Small intestine (tissue), 7 donors: ENCODE results near the gene ADCK2. TPM values are rescaled to one million over a fixed set of nuclear protein-coding genes. Genes with fewer than 3 reads are reported as not detected.
A peak's percentile ranks its signal among the peaks of the same experiment; 100 is the strongest.
"Not testable (repeated sequence)": the region's sequence is repeated elsewhere in the genome, so short reads cannot be mapped to it uniquely, and the experiment has no call there.

Experiments
- DNase-seq, 2 donors: peaks; one replicate each; pipeline versions ENCODE4 v3.0.0 to v3.0.0-alpha.2; 2013
- FAIRE-seq: peaks from 2 replicates; lab custom pipeline; 2012; peaks lifted over from hg19 to GRCh38; lab: Jason Lieb, UNC
- H3K27ac ChIP-seq, 3 donors: one replicate each; pipeline ENCODE4 v1.5.1; 2013; ENCODE audit warnings: low read length in 2 of 3, mild to moderate bottlenecking in 2 of 3, control low read depth in 1 of 3, inconsistent platforms in 1 of 3, low read depth in 1 of 3, moderate library complexity in 1 of 3
- H3K27me3 ChIP-seq, 3 donors: one replicate each; pipeline ENCODE4 v1.6.1; 2013; ENCODE audit warnings: low read length in 3 of 3, inconsistent platforms in 1 of 3; ENCODE audit not compliant: control insufficient read depth in 3 of 3, insufficient read depth in 3 of 3
- H3K36me3 ChIP-seq, 3 donors: one replicate each; pipeline ENCODE4 v1.6.1; 2013; ENCODE audit warnings: low read length in 3 of 3, inconsistent platforms in 1 of 3, low read depth in 1 of 3, mild to moderate bottlenecking in 1 of 3, moderate library complexity in 1 of 3; ENCODE audit not compliant: control insufficient read depth in 3 of 3, insufficient read depth in 2 of 3
- H3K4me1 ChIP-seq, 3 donors: one replicate each; pipeline ENCODE4 v1.6.1; 2013; ENCODE audit warnings: low read length in 2 of 3, inconsistent platforms in 1 of 3, low read depth in 1 of 3, mild to moderate bottlenecking in 1 of 3, moderate library complexity in 1 of 3; ENCODE audit not compliant: control insufficient read depth in 3 of 3, insufficient read depth in 2 of 3
- H3K4me3 ChIP-seq, 3 donors: one replicate each; pipeline ENCODE4 v1.5.1; 2013; ENCODE audit warnings: low read length in 3 of 3, control low read depth in 1 of 3, inconsistent platforms in 1 of 3, low read depth in 1 of 3, mild to moderate bottlenecking in 1 of 3, moderate library complexity in 1 of 3
- H3K9me3 ChIP-seq, 2 donors: one replicate each; pipeline ENCODE4 v1.6.1; 2013; ENCODE audit warnings: low read depth in 1 of 2, low read length in 1 of 2; ENCODE audit not compliant: control insufficient read depth in 2 of 2, insufficient read depth in 1 of 2
- WGBS, 3 donors: extraction: QIAGEN DNeasy Blood & Tissue Kit; methylation state at CpG; one replicate each; pipeline ENCODE4 v1.1.7; 2013; 5-methylcytosine and 5-hydroxymethylcytosine counted together
- polyA plus RNA-seq, 4 donors: library from polyadenylated mRNA; stranded (reverse) in 3 of 4; unstranded in 1 of 4; fragments of 200-250 nt in 3 of 4; fragments of 120-200 nt in 1 of 4; gene quantifications; one replicate each; pipeline versions ENCODE4 v1.2.1 to v1.2.3, GENCODE V29; 2013
- donor health status: healthy with polysubstance abuse.
- donor health status: control.
- donor health status: control.
- donor health status: Bipolar disorder and iron deficiency.
- donor health status: healthy.

ADCK2 gene
- polyA plus RNA-seq, 4 donors, result 7.6 to 20.1 (median 12.2) TPM

GRCh38 chr7:140641524-140642195 lies 31.1 kb upstream of the ADCK2 start:
- no peak for FAIRE-seq

GRCh38 chr7:140643416-140643815 lies 29.3 kb upstream of the ADCK2 start:
- no peaks in the 10 kb centered on the region for H3K36me3 ChIP-seq

More at GRCh38 chr7:140641524-140642195, 31.1 kb upstream of the ADCK2 start:
- peaks cover 0 to 50% (median 16%) of the 10 kb centered on the region in 3 donors for H3K27me3 ChIP-seq
- no peaks in the 10 kb centered on the region for H3K36me3 ChIP-seq
- peak overlapping the region in 2 of 3 donors; percentile 84 for H3K27ac ChIP-seq
- H3K4me3 ChIP-seq, result peak overlapping the region in 1 of 3 donors; percentile 67
- no peaks in the 10 kb centered on the region for H3K9me3 ChIP-seq
- DNase-seq, result no peak
- WGBS, 3 donors, result 61 to 80% (median 68%) methylated on average over 15 of the region's 15 CpGs
- H3K4me1 ChIP-seq, result peaks cover 0 to 3% (median 0%) of the 10 kb centered on the region in 3 donors

GRCh38 chr7:140644761-140645160 lies 28.0 kb upstream of the ADCK2 start:
- peaks cover 0 to 31% (median 7%) of the 10 kb centered on the region in 3 donors for H3K27me3 ChIP-seq
- H3K9me3 ChIP-seq, FAIRE-seq, H3K4me3 ChIP-seq, DNase-seq, H3K36me3 ChIP-seq, H3K27ac ChIP-seq, H3K4me1 ChIP-seq: not testable (repeated sequence)
- 89 to 91% (median 90%) methylated on average over 13 of the region's 13 CpGs for WGBS, 3 donors

More at GRCh38 chr7:140643416-140643815, 29.3 kb upstream of the ADCK2 start:
- Histone ChIP-seq H3K4me3 (no peak overlapping the region), H3K27me3 (peaks cover 0 to 41% (median 16%) of the 10 kb centered on the region in 3 donors), H3K4me1 (no peaks in the 10 kb centered on the region), H3K27ac (no peak overlapping the region), H3K9me3 (no peaks in the 10 kb centered on the region)
- FAIRE-seq, result no peak
- DNase-seq, result no peak
- 79 to 86% (median 83%) methylated on average over 5 of the region's 5 CpGs for WGBS, 3 donors

GRCh38 chr7:140645166-140645900 lies 27.4 kb upstream of the ADCK2 start:
- FAIRE-seq, result no peak
- no peak overlapping the region for H3K4me3 ChIP-seq
- H3K9me3 ChIP-seq, result no peaks in the 10 kb centered on the region
- no peak overlapping the region for H3K27ac ChIP-seq
- no peaks in the 10 kb centered on the region for H3K36me3 ChIP-seq
- 75 to 81% (median 80%) methylated on average over 8 of the region's 8 CpGs for WGBS, 3 donors
- DNase-seq, result no peak
- H3K4me1 ChIP-seq, result no peaks in the 10 kb centered on the region
- peaks cover 0 to 26% (median 3%) of the 10 kb centered on the region in 3 donors for H3K27me3 ChIP-seq

- Histone ChIP-seq H3K4me3 (no peak overlapping the region), H3K27me3 (peaks cover 0 to 13% (median 0%) of the 10 kb centered on the region in 3 donors), H3K27ac (no peak overlapping the region), H3K36me3 (no peaks in the 10 kb centered on the region), H3K9me3 (no peaks in the 10 kb centered on the region), H3K4me1 (no peaks in the 10 kb centered on the region)
- no peak for FAIRE-seq
- WGBS, 3 donors, result 19 to 26% (median 24%) methylated on average over 8 of the region's 8 CpGs
- peak; percentile 32 to 39 for DNase-seq
These were observed 25.7 kb upstream of the ADCK2 start for GRCh38 chr7:140646931-140647647.

- H3K4me3 ChIP-seq, result no peak overlapping the region
- DNase-seq, result no peak
- no peaks in the 10 kb centered on the region for H3K4me1 ChIP-seq
- H3K9me3 ChIP-seq, result no peaks in the 10 kb centered on the region
- no peaks in the 10 kb centered on the region for H3K36me3 ChIP-seq
- H3K27me3 ChIP-seq, result no peaks in the 10 kb centered on the region
- WGBS, 3 donors, result 76 to 81% (median 79%) methylated on average over 6 of the region's 6 CpGs
- FAIRE-seq, result no peak
- no peak overlapping the region for H3K27ac ChIP-seq
These were observed 23.1 kb upstream of the ADCK2 start for GRCh38 chr7:140649556-140650205.

GRCh38 chr7:140650367-140650766 lies 22.4 kb upstream of the ADCK2 start:
- 85 to 90% (median 87%) methylated on average over 12 of the region's 12 CpGs for WGBS, 3 donors
- DNase-seq (no peak), FAIRE-seq (no peak)

More at GRCh38 chr7:140650367-140650766, 22.4 kb upstream of the ADCK2 start:
- Histone ChIP-seq H3K27me3 (no peaks in the 10 kb centered on the region), H3K9me3 (no peaks in the 10 kb centered on the region), H3K27ac (no peak overlapping the region), H3K4me3 (no peak overlapping the region), H3K4me1 (no peaks in the 10 kb centered on the region), H3K36me3 (no peaks in the 10 kb centered on the region)
